HepG2 (cell line): Measurements from ENCODE around the gene AUTS2. TPM values are rescaled to one million over a fixed set of nuclear protein-coding genes. Genes with fewer than 3 reads are reported as not detected.

Source experiments
- AGO2 ChIP-seq: fragments of 200-400 bp; formaldehyde crosslinking; optimal IDR thresholded peaks from 2 replicates; pipeline ENCODE3; 2017; ENCODE audit warnings: mild to moderate bottlenecking, low read depth, low read length, moderate library complexity
- BRCA1 ChIP-seq: sonication (generic); formaldehyde crosslinking; IDR thresholded peaks from 2 replicates; pipeline ENCODE4 v1.4.0; 2020; ENCODE audit warnings: missing genetic modification reagents
- DDIT3 ChIP-seq: sonication (generic); formaldehyde crosslinking; IDR thresholded peaks from 2 replicates; pipeline ENCODE4 v1.4.0; 2020; ENCODE audit warnings: mild to moderate bottlenecking, missing genetic modification reagents
- ETV6 ChIP-seq: sonication (generic); formaldehyde crosslinking; conservative IDR thresholded peaks from 2 replicates; pipeline ENCODE4 v1.4.0; 2020; ENCODE audit warnings: missing genetic modification reagents
- MEIS1 ChIP-seq: sonication (generic); formaldehyde crosslinking; IDR thresholded peaks from 2 replicates; pipeline ENCODE4 v1.9.0; 2021; ENCODE audit warnings: mild to moderate bottlenecking, missing genetic modification reagents, moderate library complexity, borderline replicate concordance
- MTERF4 ChIP-seq: sonication (generic); formaldehyde crosslinking; IDR thresholded peaks from 2 replicates; pipeline ENCODE4 v1.8.0; 2023; ENCODE audit warnings: mild to moderate bottlenecking, missing genetic modification reagents
- NR0B2 ChIP-seq: sonication (generic); formaldehyde crosslinking; IDR thresholded peaks from 2 replicates; pipeline ENCODE4 v1.4.0; 2020; ENCODE audit warnings: mild to moderate bottlenecking, missing genetic modification reagents
- RAD51 ChIP-seq: fragments of 450-650 bp; IDR thresholded peaks from 2 replicates; pipeline ENCODE4 v1.6.1; 2016; ENCODE audit warnings: borderline replicate concordance
- ZBTB33 ChIP-seq: sonication (generic); formaldehyde crosslinking; IDR thresholded peaks from 2 replicates; pipeline ENCODE4 v1.4.0; 2020; ENCODE audit warnings: missing genetic modification reagents
- ZNF468 ChIP-seq: sonication (generic); formaldehyde crosslinking; IDR thresholded peaks from 2 replicates; pipeline ENCODE4 v1.8.0; 2022; ENCODE audit warnings: mild to moderate bottlenecking, moderate library complexity, missing genetic modification reagents
- ZNF768 ChIP-seq: sonication (generic); formaldehyde crosslinking; IDR thresholded peaks from 2 replicates; pipeline ENCODE4 v1.4.0; 2020; ENCODE audit warnings: missing genetic modification reagents
- polyA plus RNA-seq, 8 experiments: library from polyadenylated mRNA; depleted of rRNA in 3 of 8; stranded (reverse) in 7 of 8; unstranded in 1 of 8; fragments of >200 nt; fragmentation: Illumina TruSeq in 4 of 8; extraction: Trizol in 4 of 8; gene quantifications; 2 replicates each; pipeline versions ENCODE4 v1.2.1 to v1.2.3, GENCODE V29; 2011 to 2016; ENCODE audit warnings: low read depth in 4 of 8, missing spikeins in 1 of 8, mixed read lengths in 1 of 8; ENCODE audit not compliant: insufficient read depth in 1 of 8
- total RNA-seq, 5 experiments: library from RNA; depleted of rRNA; stranded (reverse); fragments of >200 nt; fragmentation: Illumina TruSeq; extraction: Trizol; gene quantifications; 2 replicates each; pipeline ENCODE4 v1.2.3, GENCODE V29; 2016; ENCODE audit warnings: low read depth in 1 of 5

The AUTS2 gene
- total and polyA plus RNA-seq, 2 of the 13 experiments (the other 11 are each of a cell fraction or from before 2014, with no cell fraction given) = 0.38 TPM; not detected in 1

GRCh38 chr7:70037171-70037933 lies 439.1 kb downstream of the AUTS2 start (continued):
- TF ChIP-seq BRCA1 (CRISPR knock-in tag) (no peak), ZNF768 (CRISPR knock-in tag) (no peak), ZBTB33 (CRISPR knock-in tag) (no peak), RAD51 (no peak), ZNF468 (CRISPR knock-in tag) (no peak), AGO2 (no peak), MTERF4 (no peak), ETV6 (CRISPR knock-in tag) (no peak), DDIT3 (CRISPR knock-in tag) (no peak), MEIS1 (no peak), NR0B2 (CRISPR knock-in tag) (no peak)
- TF ChIP-seq, all 625 proteins: peak for 0
